ENCODE results near the gene CDS2. TPM values are rescaled to one million over a fixed set of nuclear protein-coding genes. Genes with fewer than 3 reads are reported as not detected.
A peak's percentile ranks its signal among the peaks of the same experiment; 100 is the strongest.

Gene CDS2
- total and polyA plus RNA-seq, 10 of the 15 experiments (the other 5 are each of a cell fraction or from before 2014, with no cell fraction given) = 11.5 to 94.7 (median 23.1) TPM

DNA sequence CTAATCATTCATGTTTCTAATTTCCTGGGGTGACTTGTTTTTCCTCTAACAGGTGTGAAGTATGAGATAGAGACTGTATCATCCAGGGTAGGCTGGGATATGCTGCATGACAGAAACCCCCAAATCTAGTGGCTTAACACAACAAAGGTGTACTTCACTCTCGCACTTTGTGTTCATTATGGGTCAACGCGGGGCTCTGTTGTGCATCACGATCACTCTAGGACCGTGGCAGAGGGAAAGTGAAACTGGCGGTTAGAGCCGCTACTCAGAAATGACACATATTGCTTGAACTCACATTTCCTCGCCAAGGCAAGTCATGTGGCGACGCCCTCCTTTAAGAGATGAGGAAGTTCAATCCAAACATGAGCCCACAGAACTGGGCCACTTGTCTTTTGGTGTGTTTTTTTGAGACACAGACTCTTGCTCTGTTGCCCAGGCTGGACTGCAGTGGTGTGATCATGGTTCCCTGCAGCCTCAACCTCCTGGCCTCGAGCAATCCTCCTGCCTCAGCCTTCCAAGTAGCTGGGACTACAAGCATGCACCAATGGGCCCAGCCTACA, 48.3 kb upstream of the CDS2 start (continued):
- TF ChIP-seq PAX5 (IDR thresholded peaks at IDR 0.05; ENCODE audit: borderline replicate concordance, low read depth, low read length) = peak; percentile 97
- no peak for TF ChIP-seq CTCF (IDR thresholded peaks at IDR 0.05 in 2 of 3, conservative IDR thresholded peaks at IDR 0.05 in 1 of 3; ENCODE audit: control insufficient read depth in 2 of 3, extremely low read depth in 1 of 3, insufficient read depth in 1 of 3, low read depth in 3 of 3, low read length in 3 of 3)
- TF ChIP-seq, protein P1, sequence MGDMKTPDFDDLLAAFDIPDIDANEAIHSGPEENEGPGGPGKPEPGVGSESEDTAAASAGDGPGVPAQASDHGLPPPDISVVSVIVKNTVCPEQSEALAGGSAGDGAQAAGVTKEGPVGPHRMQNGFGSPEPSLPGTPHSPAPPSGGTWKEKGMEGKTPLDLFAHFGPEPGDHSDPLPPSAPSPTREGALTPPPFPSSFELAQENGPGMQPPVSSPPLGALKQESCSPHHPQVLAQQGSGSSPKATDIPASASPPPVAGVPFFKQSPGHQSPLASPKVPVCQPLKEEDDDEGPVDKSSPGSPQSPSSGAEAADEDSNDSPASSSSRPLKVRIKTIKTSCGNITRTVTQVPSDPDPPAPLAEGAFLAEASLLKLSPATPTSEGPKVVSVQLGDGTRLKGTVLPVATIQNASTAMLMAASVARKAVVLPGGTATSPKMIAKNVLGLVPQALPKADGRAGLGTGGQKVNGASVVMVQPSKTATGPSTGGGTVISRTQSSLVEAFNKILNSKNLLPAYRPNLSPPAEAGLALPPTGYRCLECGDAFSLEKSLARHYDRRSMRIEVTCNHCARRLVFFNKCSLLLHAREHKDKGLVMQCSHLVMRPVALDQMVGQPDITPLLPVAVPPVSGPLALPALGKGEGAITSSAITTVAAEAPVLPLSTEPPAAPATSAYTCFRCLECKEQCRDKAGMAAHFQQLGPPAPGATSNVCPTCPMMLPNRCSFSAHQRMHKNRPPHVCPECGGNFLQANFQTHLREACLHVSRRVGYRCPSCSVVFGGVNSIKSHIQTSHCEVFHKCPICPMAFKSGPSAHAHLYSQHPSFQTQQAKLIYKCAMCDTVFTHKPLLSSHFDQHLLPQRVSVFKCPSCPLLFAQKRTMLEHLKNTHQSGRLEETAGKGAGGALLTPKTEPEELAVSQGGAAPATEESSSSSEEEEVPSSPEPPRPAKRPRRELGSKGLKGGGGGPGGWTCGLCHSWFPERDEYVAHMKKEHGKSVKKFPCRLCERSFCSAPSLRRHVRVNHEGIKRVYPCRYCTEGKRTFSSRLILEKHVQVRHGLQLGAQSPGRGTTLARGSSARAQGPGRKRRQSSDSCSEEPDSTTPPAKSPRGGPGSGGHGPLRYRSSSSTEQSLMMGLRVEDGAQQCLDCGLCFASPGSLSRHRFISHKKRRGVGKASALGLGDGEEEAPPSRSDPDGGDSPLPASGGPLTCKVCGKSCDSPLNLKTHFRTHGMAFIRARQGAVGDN (IDR thresholded peaks at IDR 0.05) = peak; percentile 97
- TF ChIP-seq RB1 (IDR thresholded peaks at IDR 0.05; ENCODE audit: borderline replicate concordance) = no peak
- TF ChIP-seq, protein P2, sequence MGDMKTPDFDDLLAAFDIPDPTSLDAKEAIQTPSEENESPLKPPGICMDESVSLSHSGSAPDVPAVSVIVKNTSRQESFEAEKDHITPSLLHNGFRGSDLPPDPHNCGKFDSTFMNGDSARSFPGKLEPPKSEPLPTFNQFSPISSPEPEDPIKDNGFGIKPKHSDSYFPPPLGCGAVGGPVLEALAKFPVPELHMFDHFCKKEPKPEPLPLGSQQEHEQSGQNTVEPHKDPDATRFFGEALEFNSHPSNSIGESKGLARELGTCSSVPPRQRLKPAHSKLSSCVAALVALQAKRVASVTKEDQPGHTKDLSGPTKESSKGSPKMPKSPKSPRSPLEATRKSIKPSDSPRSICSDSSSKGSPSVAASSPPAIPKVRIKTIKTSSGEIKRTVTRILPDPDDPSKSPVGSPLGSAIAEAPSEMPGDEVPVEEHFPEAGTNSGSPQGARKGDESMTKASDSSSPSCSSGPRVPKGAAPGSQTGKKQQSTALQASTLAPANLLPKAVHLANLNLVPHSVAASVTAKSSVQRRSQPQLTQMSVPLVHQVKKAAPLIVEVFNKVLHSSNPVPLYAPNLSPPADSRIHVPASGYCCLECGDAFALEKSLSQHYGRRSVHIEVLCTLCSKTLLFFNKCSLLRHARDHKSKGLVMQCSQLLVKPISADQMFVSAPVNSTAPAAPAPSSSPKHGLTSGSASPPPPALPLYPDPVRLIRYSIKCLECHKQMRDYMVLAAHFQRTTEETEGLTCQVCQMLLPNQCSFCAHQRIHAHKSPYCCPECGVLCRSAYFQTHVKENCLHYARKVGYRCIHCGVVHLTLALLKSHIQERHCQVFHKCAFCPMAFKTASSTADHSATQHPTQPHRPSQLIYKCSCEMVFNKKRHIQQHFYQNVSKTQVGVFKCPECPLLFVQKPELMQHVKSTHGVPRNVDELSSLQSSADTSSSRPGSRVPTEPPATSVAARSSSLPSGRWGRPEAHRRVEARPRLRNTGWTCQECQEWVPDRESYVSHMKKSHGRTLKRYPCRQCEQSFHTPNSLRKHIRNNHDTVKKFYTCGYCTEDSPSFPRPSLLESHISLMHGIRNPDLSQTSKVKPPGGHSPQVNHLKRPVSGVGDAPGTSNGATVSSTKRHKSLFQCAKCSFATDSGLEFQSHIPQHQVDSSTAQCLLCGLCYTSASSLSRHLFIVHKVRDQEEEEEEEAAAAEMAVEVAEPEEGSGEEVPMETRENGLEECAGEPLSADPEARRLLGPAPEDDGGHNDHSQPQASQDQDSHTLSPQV (IDR thresholded peaks at IDR 0.05) = 0 out of 2 replicates have a peak, but pooled peaks have one; percentile 8
- TF ChIP-seq BHLHE40 (IDR thresholded peaks at IDR 0.05; ENCODE audit: borderline replicate concordance in 1 of 2, low read depth in 2 of 2, low read length in 1 of 2) = peak; percentile 94 to 95
- peak; percentile 82 for TF ChIP-seq PML (IDR thresholded peaks at IDR 0.05; ENCODE audit: low read length)
- peak; percentile 25 for TF ChIP-seq SP1 (IDR thresholded peaks at IDR 0.05; ENCODE audit: low read depth, low read length)
- TF ChIP-seq NFIC (IDR thresholded peaks at IDR 0.05; ENCODE audit: low read depth, low read length) = peak; percentile 99
- TF ChIP-seq MYB (IDR thresholded peaks at IDR 0.05; ENCODE audit: borderline replicate concordance, low read depth, low read length) = peak; percentile 67; the same call in 1 of the 2 replicates
- TF ChIP-seq EP300 (IDR thresholded peaks at IDR 0.05; ENCODE audit: borderline replicate concordance in 1 of 2, control insufficient read depth in 1 of 2, low read depth in 2 of 2, low read length in 2 of 2) = peak; percentile 93 to 98
- TF ChIP-seq RELB (IDR thresholded peaks at IDR 0.05; ENCODE audit: low read depth) = peak; percentile 97
- TF ChIP-seq, protein P3, sequence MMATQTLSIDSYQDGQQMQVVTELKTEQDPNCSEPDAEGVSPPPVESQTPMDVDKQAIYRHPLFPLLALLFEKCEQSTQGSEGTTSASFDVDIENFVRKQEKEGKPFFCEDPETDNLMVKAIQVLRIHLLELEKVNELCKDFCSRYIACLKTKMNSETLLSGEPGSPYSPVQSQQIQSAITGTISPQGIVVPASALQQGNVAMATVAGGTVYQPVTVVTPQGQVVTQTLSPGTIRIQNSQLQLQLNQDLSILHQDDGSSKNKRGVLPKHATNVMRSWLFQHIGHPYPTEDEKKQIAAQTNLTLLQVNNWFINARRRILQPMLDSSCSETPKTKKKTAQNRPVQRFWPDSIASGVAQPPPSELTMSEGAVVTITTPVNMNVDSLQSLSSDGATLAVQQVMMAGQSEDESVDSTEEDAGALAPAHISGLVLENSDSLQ (IDR thresholded peaks at IDR 0.05) = peak; percentile 81
- peak; percentile 81; the same call in 1 of the 2 replicates for TF ChIP-seq STAT3 (IDR thresholded peaks at IDR 0.05; ENCODE audit: low read depth, low read length)
- TF ChIP-seq POLR2AphosphoS5 (IDR thresholded peaks at IDR 0.05; ENCODE audit: low read length) = peak; percentile 64

Data from GM12878 (cell line).